GM19397 (cell line): ENCODE data around the gene HTATIP2.
"Not testable (repeated sequence)": the region's sequence is repeated elsewhere in the genome, so short reads cannot be mapped to it uniquely, and the experiment has no call there.

ENCODE experiments used
- ATAC-seq: cut with Tn5 transposase; IDR thresholded peaks from one replicate; pipeline ENCODE4 v1.9.1; 2021; ENCODE audit warnings: mild to moderate bottlenecking, moderate library complexity; ENCODE audit not compliant: unreplicated experiment

HTATIP2 gene

DNA sequence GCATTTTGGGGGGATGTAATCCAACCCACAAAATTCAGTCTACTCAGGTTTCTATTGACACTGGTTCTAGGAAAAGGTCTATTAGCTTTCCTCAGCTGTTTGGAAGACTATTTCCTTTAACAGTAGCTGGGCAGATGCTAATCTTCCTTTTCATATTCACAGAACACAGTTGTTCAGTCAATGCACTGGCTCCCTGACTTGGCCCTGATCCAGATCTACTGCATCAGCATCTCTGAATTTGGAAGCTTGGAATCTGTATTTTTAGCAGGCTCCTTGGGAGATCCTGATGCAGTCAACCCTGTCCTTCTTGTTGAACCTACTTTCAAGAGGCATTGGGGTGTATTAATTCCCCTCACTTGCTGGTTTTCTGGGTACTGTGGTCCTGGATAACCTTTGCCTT, 6.3 kb downstream of the HTATIP2 start:
- ATAC-seq = no peak

DNA sequence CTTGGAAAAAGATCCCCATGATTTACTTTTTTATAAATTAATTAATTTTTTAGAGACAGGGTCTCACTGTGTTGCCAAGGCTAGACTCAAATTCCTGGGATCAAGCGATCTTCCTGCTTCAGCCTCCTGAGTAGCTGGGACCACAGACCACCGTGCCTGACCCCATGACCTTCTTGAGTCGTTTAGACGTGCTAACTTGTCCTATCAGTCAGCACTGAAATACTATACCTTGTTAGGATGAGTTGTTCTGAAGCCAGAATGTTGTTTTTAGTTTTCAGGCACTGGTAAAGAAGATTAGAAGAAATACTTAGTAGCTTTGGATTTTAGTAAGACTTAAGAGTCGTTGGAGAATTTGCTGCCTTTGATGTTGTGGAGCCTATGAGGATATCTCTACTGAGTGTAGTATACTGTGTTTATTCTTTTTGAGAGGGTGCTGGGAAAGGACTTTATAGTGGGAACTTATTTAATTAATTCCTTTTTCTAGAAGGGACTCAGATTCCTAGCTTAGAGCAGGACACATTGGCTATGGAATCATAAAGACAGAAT, 8.6 kb downstream of the HTATIP2 start:
- ATAC-seq = no peak

DNA sequence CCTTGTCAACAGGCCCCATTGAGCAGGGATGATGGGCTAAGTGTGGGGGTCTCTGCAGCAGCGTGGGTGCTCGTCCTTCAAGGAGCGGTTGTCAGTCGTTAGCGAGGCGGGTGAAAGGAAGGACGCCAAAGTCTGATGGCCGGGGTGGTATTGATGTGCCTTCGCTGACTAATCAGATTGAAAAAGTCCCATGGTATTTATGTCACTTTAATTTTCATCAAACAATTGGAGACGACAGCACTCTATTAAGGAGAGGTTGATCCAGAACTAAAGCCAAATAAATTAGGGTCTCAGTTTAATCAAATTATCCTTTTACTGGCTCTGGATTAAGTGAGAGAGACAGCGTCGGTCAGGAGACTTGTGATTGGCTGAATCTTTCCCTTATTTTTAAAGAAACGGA, 9.6 kb downstream of the HTATIP2 start:
- no peak for ATAC-seq

DNA sequence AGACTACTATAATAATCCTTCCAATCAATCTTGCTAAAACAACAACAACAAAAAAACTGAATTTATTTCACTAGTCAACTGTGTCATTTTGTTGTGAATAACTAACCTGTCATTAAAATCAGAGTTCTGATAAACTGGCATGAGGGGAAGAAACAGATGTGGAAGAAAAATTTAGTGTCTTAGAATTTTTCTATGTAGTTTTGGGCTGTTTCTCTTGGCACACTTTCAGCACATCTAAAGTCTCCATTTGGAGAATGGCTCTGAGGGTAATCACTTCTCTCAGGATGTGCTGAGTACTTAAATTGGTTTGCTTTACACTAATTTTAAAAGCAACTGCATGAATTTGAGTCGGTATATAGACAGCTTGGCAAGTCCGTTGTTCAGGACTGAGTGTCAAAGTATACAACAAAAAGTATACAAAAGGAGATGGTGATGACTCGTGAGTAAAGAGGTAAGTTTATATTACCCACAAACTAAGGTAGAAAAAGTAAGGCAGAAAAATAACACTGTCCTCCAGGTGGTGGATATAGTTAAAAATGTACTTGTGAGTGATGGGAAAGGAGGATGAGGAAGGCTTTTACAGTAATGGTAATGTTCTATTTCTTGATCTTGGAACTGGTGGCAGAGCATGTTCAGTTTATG, 10.2 kb downstream of the HTATIP2 start:
- ATAC-seq = no peak

DNA sequence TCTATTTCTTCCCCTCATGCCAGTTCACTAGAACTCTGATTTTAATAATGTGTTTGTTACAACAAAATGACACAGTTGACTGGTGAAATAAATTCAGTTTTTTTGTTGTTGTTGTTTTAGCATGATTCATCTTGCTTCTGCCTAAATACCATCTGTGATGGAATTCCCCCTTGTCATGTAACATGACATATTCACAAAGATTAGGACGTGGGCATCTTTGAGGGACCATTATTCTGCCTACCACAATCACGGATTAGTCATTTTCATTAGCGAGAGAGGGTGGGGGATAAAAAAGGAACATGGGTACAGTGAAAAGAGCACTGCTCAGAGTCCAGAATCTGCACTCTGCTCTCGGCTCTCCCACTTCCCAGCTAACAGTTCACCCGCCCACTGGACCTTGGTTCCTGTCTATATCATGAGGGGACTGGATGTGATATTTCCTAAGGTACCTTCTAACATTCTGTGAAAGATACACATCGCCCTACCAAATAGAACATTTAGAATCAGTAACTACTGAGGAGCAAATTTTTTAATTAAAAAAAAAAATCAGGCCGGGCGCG, 11.3 kb downstream of the HTATIP2 start:
- no peak for ATAC-seq

DNA sequence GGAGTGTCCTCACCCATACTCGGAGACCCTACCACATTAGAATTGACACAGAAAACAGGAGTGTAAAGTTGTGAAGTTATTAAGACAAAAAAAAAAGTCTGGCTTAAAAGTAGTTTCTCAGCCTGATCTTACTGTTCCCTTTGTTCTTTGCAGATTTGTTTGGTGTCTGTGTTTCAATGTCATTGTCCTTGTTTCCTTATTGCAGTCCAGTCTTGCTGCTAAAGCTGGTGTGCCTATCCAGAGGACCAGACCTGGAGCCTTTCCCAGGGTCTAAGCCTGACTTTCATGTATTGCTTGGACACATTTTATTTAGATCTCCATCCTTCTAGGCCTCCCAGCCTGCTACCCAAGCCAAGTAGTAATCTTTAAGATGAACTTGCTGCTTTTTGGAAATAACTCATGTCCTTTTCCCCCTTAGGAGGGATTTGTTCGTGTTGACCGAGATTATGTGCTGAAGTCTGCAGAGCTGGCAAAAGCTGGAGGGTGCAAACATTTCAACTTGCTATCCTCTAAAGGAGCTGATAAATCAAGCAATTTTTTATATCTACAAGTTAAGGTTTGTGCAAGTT, 12.7 kb downstream of the HTATIP2 start:
- ATAC-seq = no peak

DNA sequence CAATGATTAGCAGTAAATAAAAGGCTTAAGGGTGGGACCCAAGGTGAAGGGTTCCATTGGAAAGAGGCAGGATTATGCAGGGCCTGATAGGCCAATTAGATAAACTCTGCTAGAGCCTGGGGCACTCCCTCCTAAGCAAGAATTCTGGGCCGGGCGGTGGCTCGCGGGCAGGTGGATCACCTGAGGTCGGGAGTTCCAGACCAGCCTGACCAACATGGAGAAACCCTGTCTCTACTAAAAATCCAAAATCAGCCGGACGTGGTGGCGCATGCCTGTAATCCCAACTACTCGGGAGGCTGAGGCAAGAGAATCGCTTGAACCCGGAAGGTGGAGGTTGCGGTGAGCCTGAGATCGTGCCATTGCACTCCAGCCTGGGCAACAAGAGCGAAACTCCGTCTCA, 22.5 kb downstream of the HTATIP2 start:
- ATAC-seq = not testable (repeated sequence)

DNA sequence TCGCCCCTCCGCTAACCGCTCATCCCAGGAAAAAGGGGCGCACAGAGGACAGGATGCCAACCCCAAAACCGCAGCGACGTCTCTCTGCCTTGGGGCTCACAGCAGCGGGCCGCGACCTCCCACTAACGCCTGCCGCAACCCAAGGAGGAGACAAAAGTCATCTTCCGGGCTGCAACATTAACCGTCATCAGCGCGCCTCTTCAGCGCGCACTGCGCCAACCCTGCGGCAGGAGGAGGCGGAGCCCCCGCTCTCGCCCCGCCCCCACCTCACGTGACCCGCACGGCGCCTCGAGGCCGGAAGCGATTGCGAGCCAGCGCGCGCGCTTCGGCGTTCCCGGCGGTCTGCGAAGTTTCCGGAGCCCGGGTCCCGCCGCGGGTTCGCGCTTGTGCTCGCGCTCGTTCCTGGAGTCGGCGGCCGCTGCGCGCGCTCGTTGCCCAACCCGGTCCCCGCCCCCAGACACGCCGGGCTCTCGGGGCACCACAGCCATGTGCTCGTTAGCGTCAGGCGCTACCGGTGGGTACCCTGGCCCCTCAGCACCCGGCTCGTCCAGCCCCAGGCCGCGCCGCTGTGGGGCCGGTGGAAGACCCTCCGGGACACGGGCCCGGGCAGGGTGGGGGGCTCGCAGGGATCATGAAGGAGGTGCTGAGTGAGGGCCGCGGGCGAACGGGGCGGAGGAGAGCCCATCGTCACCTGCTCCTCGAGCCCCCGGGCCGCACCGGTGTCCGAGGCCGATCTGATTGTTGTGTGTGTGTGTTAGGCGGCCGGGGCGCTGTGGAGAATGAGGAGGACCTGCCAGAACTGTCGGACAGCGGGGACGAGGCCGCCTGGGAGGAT, 24.0 kb downstream of the HTATIP2 start, which contains the start of gene PRMT3:
PRMT3 (plus strand) TSS at position 456 of the 835 bp plus-strand sequence; CDS start at position 487, 31 bp downstream.
- ATAC-seq = peak; percentile 86

DNA sequence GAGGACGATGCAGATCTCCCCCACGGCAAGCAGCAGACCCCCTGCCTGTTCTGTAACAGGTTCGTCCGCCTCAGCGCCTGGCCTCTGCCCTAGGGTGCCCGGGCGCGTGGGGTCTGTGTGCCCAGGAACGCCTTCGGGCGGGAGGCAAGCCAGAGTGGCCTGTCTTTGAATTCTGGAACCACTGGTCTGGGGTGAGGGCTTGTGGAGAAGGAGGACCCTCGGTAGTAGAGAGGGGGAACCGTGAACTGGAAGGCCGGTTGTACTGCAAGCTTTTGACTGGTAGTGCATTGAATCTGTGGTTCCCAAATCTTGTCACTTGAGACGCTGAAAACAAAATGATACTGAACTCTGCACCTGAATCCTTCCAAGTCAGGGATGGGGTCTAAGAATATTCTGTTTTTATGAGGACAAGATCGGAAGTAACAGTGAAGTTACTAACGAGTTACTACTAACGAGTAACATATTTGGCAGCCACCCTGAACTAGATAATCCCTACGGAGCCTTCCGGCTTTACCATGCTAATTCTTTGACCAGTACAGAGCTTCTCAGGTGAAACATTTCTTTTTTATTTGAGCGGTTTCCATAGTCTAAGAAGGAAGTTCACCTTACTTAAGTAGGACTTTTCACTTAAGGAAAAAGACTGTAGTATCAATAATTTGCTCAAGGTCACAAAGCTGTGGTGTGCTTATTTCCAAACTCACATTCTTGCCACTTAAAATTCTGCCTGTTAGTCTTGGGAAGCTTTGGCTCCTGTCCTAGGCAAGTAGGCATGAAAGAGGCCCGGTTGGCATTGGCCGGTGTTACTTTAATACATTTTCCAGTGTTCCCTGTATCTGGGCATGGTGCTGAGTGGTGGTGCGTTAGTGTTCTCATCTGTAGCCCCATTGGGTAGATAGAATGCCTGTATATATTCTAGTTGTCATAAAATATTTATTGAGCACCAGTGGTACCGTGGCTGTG, 24.9 kb downstream of the HTATIP2 start:
- peak; percentile 21 for ATAC-seq

DNA sequence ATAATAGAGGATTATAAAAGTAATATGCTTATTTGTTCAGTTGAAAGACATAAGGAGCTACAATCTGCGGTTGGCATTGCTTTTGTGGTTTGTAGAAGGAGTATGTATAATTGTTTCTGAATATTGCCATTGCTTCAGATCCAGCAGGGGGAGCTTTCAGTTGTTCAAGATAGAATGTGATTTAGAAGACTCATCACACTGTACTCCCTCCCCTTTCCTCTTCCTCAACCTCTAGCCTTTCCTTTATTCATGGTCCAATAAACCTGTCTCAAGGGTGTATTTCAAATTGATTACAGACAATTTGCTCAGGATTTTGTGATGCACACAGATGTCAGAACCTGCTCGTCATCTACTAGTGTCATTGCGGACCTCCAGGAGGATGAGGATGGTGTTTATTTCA, 33.8 kb downstream of the HTATIP2 start:
- ATAC-seq = no peak

DNA sequence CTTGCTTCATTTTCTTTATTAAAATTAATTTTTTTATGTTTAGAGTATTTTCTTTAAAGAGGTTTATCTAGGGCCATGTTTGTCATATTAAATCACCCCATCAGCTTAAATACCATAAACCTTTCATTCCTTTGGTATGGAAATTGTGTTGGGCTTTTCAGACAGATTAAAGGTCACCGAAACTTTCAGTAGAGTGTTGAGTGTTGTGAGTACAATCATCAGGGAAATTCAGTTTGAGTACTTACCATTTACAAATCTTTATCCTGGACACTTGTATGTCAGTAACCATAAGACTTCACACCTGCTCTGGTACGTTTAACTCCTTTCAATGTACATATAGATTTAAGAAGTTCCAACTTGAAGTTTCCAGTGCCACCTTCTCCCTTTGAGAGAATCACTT, 36.0 kb downstream of the HTATIP2 start:
- no peak for ATAC-seq

DNA sequence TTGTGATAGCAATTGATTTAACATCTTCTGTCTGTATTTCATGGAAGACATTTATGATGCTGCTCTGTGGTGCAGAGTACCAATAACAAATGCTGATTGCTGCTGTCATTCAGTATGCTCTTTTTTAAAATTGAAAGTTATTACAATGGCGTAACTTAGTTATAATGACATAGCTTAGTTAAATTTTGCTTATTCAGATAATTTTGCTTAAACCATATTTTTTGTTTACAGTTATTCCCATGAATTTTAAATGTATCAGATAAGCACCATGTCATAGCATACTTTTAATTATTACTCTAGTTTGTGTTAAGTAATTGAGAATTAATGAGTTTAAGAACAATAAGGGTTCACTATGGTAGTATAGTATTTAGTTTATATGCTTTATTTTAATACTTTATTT, 39.5 kb downstream of the HTATIP2 start:
- ATAC-seq = no peak

DNA sequence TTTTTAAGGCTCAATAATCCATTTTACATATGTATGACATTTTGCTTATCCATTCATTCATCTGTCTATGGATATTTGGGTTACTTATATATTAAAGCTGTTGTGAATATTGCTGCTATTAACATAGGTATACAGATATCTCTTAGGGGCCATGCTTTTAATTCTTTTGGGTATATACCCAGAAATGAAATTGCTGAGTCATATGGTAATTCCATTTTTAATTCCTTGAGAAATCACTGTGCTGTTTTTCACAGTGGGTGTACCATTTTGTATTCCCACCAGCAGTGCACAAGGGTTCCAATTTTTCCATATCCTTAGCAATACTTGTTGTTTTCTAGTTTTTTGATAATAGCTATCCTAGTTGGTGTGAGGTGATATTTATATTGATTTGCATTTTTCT, 43.0 kb downstream of the HTATIP2 start:
- no peak for ATAC-seq

DNA sequence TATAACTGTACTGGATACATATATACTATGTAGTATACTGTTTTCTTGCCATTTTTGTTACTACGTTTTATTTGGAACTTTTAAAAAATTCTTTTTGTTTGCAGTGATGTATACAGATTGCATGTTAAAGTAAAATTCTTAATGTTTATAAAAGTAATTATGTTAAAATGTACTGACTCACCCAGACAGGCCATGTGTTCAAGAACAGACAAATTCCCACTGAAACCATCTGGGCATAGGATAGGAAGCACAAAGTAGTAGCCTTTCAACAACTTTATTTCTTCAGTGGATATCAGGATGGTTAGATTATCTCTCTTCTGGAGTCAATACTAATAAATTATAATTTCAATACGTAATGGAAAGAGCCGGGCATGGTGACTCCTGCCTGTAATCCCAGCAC, 43.8 kb downstream of the HTATIP2 start:
- ATAC-seq = no peak

DNA sequence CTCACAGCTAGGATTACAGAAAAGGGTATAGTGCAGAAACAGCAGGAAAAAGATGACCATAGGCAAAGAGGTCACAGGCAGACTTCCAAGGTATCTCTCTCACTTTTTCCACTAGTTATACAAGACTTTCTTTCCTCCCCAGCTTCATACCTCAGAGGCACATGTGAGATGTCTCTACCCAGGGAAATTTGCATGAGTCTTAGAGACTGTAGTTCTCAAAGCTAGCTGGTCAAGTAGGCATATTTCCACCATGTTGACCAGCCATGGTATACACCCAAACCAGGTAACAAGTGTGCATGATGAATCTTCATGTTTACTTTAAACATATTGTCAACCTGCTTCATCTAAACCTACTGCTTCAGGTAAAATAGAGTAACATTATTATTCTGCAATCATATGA, 51.9 kb downstream of the HTATIP2 start:
- ATAC-seq = no peak

DNA sequence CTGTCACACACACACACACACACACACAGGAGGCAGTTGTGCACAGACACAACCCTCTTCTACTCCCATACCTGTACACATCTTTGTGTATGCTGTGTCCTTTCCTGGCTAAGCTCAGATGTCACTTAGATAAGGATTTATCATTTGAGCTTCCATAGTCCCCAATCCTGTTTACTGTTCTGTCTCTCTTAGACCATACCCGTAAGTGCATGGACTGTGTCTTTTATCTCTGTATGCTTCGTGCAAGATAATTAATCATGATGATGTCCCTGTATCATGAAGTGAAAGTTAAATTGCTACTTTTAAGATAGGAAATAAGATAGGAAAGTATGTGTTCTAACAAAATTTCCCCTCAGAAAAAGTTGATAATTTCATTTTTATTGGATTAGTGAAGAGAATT, 54.3 kb downstream of the HTATIP2 start:
- ATAC-seq = no peak

DNA sequence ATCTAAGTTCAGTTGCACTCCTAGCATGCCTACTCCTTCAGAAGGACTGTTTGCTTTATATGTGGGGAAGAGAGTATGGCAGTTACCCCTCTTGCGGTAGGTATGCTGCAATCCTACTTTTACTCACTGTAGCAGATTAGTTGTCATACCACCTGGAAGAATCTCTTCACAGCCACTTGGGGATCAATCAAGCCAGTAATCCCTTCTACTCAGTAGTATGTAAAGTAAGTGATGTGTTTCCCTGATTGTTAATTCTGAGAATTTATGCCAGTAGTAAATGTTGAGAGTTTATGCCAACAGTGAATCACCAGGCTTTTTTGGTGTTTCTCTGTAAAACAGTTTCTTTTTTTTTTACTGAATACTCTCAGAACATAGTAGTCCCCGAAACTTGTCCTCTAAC, 58.4 kb downstream of the HTATIP2 start:
- ATAC-seq = no peak

DNA sequence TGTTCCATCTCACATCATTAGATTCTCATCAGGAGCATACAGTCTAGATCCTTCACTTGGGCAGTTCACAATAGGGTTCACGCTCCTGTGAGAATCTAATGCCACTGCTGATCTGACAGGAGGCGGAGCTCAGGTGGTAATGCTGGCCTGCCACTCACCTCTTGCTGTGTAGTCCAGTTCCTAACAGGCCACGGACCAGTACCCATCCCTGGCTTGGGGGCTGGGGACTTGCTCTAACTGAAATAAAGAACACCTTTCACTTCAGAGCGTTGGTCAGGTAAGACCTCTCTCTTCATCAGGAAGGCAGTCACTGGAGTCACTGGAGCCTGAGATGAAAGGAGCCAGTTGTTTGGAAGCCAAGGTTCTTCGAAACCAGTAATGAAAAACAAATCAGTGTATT, 65.7 kb downstream of the HTATIP2 start:
- no peak for ATAC-seq
